ENCODE measurements around the gene MED31. TPM values are rescaled to one million over a fixed set of nuclear protein-coding genes. Genes with fewer than 3 reads are reported as not detected.

Gene MED31
- total and polyA plus RNA-seq, 2 experiments from 2014 or later = 5.5 to 49.3 TPM

DNA sequence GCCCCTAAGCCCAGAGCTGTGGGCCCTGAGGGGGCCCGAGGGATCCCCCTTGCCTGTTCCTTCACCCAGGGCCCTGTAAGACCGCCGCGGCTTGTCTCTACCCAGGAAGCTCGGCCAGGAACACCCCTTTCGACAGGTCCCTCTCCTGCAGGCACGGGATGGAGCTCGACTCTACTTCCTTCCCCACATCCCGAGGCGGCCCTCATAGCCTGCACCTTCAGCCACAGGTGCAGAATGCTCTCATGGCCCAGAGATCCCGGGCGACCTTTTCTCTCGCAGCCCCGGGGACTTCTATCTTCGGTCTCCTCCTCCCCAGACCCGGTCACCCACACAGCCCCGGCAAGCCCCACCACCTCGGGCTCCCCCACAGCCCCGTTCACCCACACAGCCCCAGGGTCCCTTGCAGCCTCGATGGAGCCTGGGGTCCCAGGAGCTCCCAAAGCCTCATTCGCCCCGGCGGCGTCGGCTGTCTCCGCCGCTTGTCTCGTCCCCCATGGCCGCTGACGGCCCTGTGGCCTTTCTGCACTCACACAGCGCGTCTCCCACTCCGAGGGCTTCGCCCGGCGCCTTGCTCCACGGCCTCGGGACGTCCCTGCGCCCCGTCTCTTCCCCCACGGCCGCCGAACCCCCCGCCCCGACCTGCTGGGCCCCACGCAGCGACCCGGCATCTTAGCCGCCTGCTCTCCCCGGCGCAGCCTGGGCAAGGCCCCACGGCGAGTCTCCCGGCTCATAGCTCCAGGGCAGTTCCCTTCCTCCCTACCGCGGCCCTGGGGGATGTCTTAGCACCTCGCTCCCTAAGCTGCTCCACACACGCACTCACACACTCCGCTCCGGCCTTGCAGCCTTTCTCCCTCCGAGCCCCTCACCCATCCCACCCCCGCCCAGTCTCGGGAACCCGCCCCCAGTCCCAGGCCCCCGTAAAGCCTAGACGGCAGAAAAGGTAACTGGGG, 11.5 kb downstream of the MED31 start:
- no peak for TF ChIP-seq CREB1 (CRISPR knock-in tag; IDR thresholded peaks at IDR 0.05; ENCODE audit: low read depth)
- no peak for TF ChIP-seq STAT1 (IDR thresholded peaks at IDR 0.05; ENCODE audit: unreplicated experiment)
- TF ChIP-seq, protein P1, sequence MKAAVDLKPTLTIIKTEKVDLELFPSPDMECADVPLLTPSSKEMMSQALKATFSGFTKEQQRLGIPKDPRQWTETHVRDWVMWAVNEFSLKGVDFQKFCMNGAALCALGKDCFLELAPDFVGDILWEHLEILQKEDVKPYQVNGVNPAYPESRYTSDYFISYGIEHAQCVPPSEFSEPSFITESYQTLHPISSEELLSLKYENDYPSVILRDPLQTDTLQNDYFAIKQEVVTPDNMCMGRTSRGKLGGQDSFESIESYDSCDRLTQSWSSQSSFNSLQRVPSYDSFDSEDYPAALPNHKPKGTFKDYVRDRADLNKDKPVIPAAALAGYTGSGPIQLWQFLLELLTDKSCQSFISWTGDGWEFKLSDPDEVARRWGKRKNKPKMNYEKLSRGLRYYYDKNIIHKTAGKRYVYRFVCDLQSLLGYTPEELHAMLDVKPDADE (IDR thresholded peaks at IDR 0.05) = no peak
- no peak for TF ChIP-seq NANOG (IDR thresholded peaks at IDR 0.05; ENCODE audit: borderline replicate concordance)
- Histone ChIP-seq H3K4me1 (ENCODE audit: insufficient read depth) (peaks cover 12% of the 10 kb centered on the region), H3K27ac (ENCODE audit: low read depth) (peak overlapping the region; percentile 94; the same call in 1 of the 2 replicates), H3K4me2 (peak overlapping the region; percentile 98), H4K20me1 (replicated peaks; ENCODE audit: insufficient read depth) (peaks cover 10% of the 10 kb centered on the region; the same call in 1 of the 2 replicates), H3K79me2 (replicated peaks; ENCODE audit: insufficient read depth) (peaks cover 33% of the 10 kb centered on the region), H3K36me3 (ENCODE audit: insufficient read depth) (peaks cover 15% of the 10 kb centered on the region; the same call in 1 of the 2 replicates), H3F3A (replicated peaks; ENCODE audit: low read depth) (peaks cover 12% of the 10 kb centered on the region; the same call in 1 of the 2 replicates), H3K9me2 (ENCODE audit: insufficient read depth) (no peaks in the 10 kb centered on the region), H2AFZ (peak overlapping the region; percentile 100; the same call in 1 of the 2 replicates), H3K4me3 (peak overlapping the region; percentile 90), H3K27me3 (ENCODE audit: insufficient read depth) (no peaks in the 10 kb centered on the region)
- DNase-seq (ENCODE audit: low spot score) (peak; percentile 57), ATAC-seq (peak; percentile 48)
- Mint-ChIP-seq H3K36me3 (ENCODE audit: low read depth) (peaks cover 28% of the 10 kb centered on the region), H3K4me1 (peaks cover 18% of the 10 kb centered on the region), H3K9me3 (no peaks in the 10 kb centered on the region; the same call in 2 of the 3 replicates), H3K27ac (peak overlapping the region; percentile 100; the same call in 1 of the 2 replicates), H3K4me3 (peak overlapping the region; percentile 91), H3K27me3 (ENCODE audit: insufficient read depth, low read depth, poor library complexity) (peaks cover 19% of the 10 kb centered on the region)

DNA sequence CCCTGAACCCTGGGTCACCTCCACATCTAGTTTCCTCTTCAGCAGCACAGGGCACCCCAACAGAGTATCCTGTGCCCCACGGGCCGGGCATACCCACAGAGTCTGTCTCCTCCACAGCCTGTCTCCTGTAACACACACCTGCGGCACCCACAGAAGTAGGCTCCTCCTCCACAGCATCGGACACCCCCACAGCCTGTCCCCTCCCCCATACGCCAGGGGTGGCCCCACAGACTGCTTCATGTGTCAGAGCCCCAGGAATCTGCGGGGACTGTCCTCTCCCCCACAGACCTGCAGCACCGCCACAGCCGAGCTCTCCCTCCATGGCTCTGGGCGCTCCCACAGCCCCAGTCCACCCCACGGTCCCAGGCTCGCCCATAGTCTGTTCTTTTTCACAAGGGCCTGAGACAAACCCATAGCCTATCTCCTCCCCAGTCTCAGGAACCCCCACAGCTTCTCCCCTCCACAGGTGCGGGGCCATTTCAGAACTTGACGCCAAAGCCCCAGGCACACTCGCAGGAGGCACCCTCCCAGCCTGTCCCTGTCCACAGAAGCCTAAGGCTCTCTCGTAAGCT, 12.3 kb downstream of the MED31 start:
- Histone ChIP-seq H3K36me3 (ENCODE audit: insufficient read depth) (peaks cover 22% of the 10 kb centered on the region), H3K27ac (ENCODE audit: low read depth) (no peak overlapping the region), H3K9me2 (ENCODE audit: insufficient read depth) (no peaks in the 10 kb centered on the region), H3K4me2 (peak overlapping the region; percentile 98), H3F3A (replicated peaks; ENCODE audit: low read depth) (peaks cover 12% of the 10 kb centered on the region; the same call in 1 of the 2 replicates), H3K4me1 (ENCODE audit: insufficient read depth) (peaks cover 12% of the 10 kb centered on the region), H3K4me3 (peak overlapping the region; percentile 90), H3K27me3 (ENCODE audit: insufficient read depth) (no peaks in the 10 kb centered on the region), H2AFZ (no peak overlapping the region), H3K79me2 (replicated peaks; ENCODE audit: insufficient read depth) (peaks cover 31% of the 10 kb centered on the region), H4K20me1 (replicated peaks; ENCODE audit: insufficient read depth) (peaks cover 3% of the 10 kb centered on the region; the same call in 1 of the 2 replicates)
- Mint-ChIP-seq H3K4me3 (peak overlapping the region; percentile 91), H3K36me3 (ENCODE audit: low read depth) (peaks cover 28% of the 10 kb centered on the region), H3K9me3 (no peaks in the 10 kb centered on the region; the same call in 2 of the 3 replicates), H3K27me3 (ENCODE audit: insufficient read depth, low read depth, poor library complexity) (peaks cover 19% of the 10 kb centered on the region), H3K27ac (peak overlapping the region; percentile 86; the same call in 1 of the 2 replicates), H3K4me1 (peaks cover 18% of the 10 kb centered on the region)
- DNase-seq (ENCODE audit: low spot score) = peak; percentile 9
- ATAC-seq = no peak; the same call in 2 of the 3 replicates
- TF ChIP-seq CREB1 (CRISPR knock-in tag; IDR thresholded peaks at IDR 0.05; ENCODE audit: low read depth) (no peak), POLR2AphosphoS5 (IDR thresholded peaks at IDR 0.05; ENCODE audit: low read depth) (no peak), EZH2phosphoT487 (IDR thresholded peaks at IDR 0.05; ENCODE audit: unreplicated experiment) (no peak), JUNB (IDR thresholded peaks at IDR 0.05; ENCODE audit: unreplicated experiment) (no peak)
- TF ChIP-seq, protein P2, sequence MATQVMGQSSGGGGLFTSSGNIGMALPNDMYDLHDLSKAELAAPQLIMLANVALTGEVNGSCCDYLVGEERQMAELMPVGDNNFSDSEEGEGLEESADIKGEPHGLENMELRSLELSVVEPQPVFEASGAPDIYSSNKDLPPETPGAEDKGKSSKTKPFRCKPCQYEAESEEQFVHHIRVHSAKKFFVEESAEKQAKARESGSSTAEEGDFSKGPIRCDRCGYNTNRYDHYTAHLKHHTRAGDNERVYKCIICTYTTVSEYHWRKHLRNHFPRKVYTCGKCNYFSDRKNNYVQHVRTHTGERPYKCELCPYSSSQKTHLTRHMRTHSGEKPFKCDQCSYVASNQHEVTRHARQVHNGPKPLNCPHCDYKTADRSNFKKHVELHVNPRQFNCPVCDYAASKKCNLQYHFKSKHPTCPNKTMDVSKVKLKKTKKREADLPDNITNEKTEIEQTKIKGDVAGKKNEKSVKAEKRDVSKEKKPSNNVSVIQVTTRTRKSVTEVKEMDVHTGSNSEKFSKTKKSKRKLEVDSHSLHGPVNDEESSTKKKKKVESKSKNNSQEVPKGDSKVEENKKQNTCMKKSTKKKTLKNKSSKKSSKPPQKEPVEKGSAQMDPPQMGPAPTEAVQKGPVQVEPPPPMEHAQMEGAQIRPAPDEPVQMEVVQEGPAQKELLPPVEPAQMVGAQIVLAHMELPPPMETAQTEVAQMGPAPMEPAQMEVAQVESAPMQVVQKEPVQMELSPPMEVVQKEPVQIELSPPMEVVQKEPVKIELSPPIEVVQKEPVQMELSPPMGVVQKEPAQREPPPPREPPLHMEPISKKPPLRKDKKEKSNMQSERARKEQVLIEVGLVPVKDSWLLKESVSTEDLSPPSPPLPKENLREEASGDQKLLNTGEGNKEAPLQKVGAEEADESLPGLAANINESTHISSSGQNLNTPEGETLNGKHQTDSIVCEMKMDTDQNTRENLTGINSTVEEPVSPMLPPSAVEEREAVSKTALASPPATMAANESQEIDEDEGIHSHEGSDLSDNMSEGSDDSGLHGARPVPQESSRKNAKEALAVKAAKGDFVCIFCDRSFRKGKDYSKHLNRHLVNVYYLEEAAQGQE (IDR thresholded peaks at IDR 0.05; ENCODE audit: unreplicated experiment) = no peak
- TF ChIP-seq, protein P1 (IDR thresholded peaks at IDR 0.05) = no peak
- TF ChIP-seq, protein P3, sequence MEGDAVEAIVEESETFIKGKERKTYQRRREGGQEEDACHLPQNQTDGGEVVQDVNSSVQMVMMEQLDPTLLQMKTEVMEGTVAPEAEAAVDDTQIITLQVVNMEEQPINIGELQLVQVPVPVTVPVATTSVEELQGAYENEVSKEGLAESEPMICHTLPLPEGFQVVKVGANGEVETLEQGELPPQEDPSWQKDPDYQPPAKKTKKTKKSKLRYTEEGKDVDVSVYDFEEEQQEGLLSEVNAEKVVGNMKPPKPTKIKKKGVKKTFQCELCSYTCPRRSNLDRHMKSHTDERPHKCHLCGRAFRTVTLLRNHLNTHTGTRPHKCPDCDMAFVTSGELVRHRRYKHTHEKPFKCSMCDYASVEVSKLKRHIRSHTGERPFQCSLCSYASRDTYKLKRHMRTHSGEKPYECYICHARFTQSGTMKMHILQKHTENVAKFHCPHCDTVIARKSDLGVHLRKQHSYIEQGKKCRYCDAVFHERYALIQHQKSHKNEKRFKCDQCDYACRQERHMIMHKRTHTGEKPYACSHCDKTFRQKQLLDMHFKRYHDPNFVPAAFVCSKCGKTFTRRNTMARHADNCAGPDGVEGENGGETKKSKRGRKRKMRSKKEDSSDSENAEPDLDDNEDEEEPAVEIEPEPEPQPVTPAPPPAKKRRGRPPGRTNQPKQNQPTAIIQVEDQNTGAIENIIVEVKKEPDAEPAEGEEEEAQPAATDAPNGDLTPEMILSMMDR (conservative IDR thresholded peaks at IDR 0.05; ENCODE audit: low read depth in 2 of 2) = no peak
